HCT116 (cell line): Measurements from ENCODE around the gene SSC4D. TPM values are rescaled to one million over a fixed set of nuclear protein-coding genes. Genes with fewer than 3 reads are reported as not detected.

Experiments
- ATAC-seq: fragments of 200-7000 bp; cut with Tn5 transposase; 2 replicates; pipeline ENCODE4 v1.9.1; 2020; ENCODE audit warnings: mild to moderate bottlenecking, moderate library complexity
- BruUV-seq: library from RNA; stranded (reverse); fragments of 400-500 nt; replicated peaks from 2 replicates; lab custom pipeline; 2021; lab: Mats Ljungman, UMichigan
- CTCF ChIA-PET: fragments of 300-600 bp; sonication (Branson Sonifier 250); formaldehyde crosslinking; loops from one replicate; lab custom pipeline; 2021; ENCODE audit warnings: antibody characterized with exemption; lab: Charles Lee
- POLR2A ChIA-PET: fragments of 300-600, 350-600 bp; sonication (Branson Sonifier 250); formaldehyde crosslinking; loops from one replicate; lab custom pipeline; 2021; ENCODE audit warnings: antibody characterized with exemption; lab: Charles Lee
- RAD21 ChIA-PET, 2 experiments: fragments of 300-600 bp; sonication (Branson Sonifier 250); formaldehyde crosslinking; loops; one replicate each; lab custom pipeline; 2023; ENCODE audit warnings: low total read pairs in 2 of 2; ENCODE audit not compliant: uncharacterized antibody in 2 of 2, unreplicated experiment in 2 of 2, low non-redundant PET in 1 of 2; lab: Charles Lee
- DNase-seq: peaks from one replicate; pipeline ENCODE4 v3.0.0-alpha.2; 2010; ENCODE audit warnings: low read depth, low spot score
- H2AFZ ChIP-seq: fragments of 200-600 bp; shearing (Covaris generic), sonication (generic); 2 replicates; pipeline ENCODE4 v1.6.1; 2017; ENCODE audit warnings: low read depth, mixed run types, mixed read lengths, antibody characterized with exemption, low read length; ENCODE audit not compliant: poor library complexity, severe bottlenecking
- H3K27ac ChIP-seq: 2 replicates; pipeline ENCODE4 v1.5.1; 2012; ENCODE audit warnings: low read depth, low read length
- H3K27me3 ChIP-seq: fragments of 200-600 bp; sonication (generic); 2 replicates; pipeline ENCODE4 v1.6.1; 2016; ENCODE audit warnings: mixed run types, low read length, mixed read lengths; ENCODE audit not compliant: insufficient read depth
- H3K36me3 ChIP-seq, 2 experiments: fragments of 200-500 bp in 1 of 2; fragments of 200-600 bp in 1 of 2; sonication (Bioruptor generic) in 1 of 2; sonication (generic) in 1 of 2; 2 replicates each; pipeline versions ENCODE4 v1.5.1 to v1.6.1; 2014 to 2016; ENCODE audit warnings: low read length in 2 of 2, inconsistent platforms in 1 of 2, mixed read lengths in 1 of 2, mixed run types in 1 of 2; ENCODE audit not compliant: insufficient read depth in 2 of 2, control insufficient read depth in 1 of 2
- H3K4me1 ChIP-seq, 2 experiments: fragments of 200-600 bp in 1 of 2; sonication (generic) in 1 of 2; 2 replicates each; pipeline versions ENCODE4 v1.5.1 to v1.6.1; 2012 to 2017; ENCODE audit warnings: low read length in 2 of 2, inconsistent platforms in 1 of 2, mild to moderate bottlenecking in 1 of 2, mixed read lengths in 1 of 2, mixed run types in 1 of 2, moderate library complexity in 1 of 2; ENCODE audit not compliant: insufficient read depth in 2 of 2, control insufficient read depth in 1 of 2
- H3K4me2 ChIP-seq: fragments of 200-600 bp; sonication (generic); 2 replicates; pipeline ENCODE4 v1.6.1; 2017; ENCODE audit warnings: mixed run types, low read length, mixed read lengths
- H3K4me3 ChIP-seq, 2 experiments: fragments of 200-600 bp in 1 of 2; sonication (generic) in 1 of 2; replicated peaks in 1 of 2; 2 replicates each; pipeline ENCODE4 v1.5.1; 2011 to 2016; ENCODE audit warnings: low read length in 2 of 2, control low read depth in 1 of 2, low read depth in 1 of 2, mild to moderate bottlenecking in 1 of 2, mixed read lengths in 1 of 2, mixed run types in 1 of 2
- H3K79me2 ChIP-seq: fragments of 200-600 bp; sonication (generic); 2 replicates; pipeline ENCODE4 v1.6.1; 2017; ENCODE audit warnings: mild to moderate bottlenecking, mixed run types, low read length, moderate library complexity, mixed read lengths; ENCODE audit not compliant: insufficient read depth
- H3K9ac ChIP-seq: fragments of 200-600 bp; sonication (generic); 2 replicates; pipeline ENCODE4 v1.6.1; 2016; ENCODE audit warnings: low read length, mixed read lengths
- H3K9me2 ChIP-seq: fragments of 200-600 bp; sonication (generic), shearing (Covaris generic); 2 replicates; pipeline ENCODE4 v1.6.1; 2017; ENCODE audit warnings: mixed run types, mild to moderate bottlenecking, moderate library complexity; ENCODE audit not compliant: insufficient read depth
- H3K9me3 ChIP-seq, 2 experiments: fragments of 200-500 bp in 1 of 2; fragments of 200-600 bp in 1 of 2; sonication (Bioruptor generic) in 1 of 2; sonication (generic) in 1 of 2; 2 replicates each; pipeline ENCODE4 v1.6.1; 2014 to 2017; ENCODE audit warnings: low read length in 2 of 2, mixed read lengths in 2 of 2, inconsistent platforms in 1 of 2, low read depth in 1 of 2, mild to moderate bottlenecking in 1 of 2, mixed run types in 1 of 2, moderate library complexity in 1 of 2; ENCODE audit not compliant: control insufficient read depth in 1 of 2, insufficient read depth in 1 of 2
- H4K20me1 ChIP-seq: fragments of 200-600 bp; sonication (generic), shearing (Covaris generic); 2 replicates; pipeline ENCODE4 v1.6.1; 2017; ENCODE audit warnings: mixed run types, mild to moderate bottlenecking, moderate library complexity; ENCODE audit not compliant: insufficient read depth
- ATF3 ChIP-seq: IDR thresholded peaks from 2 replicates; pipeline ENCODE4 v1.6.1; 2012
- EZH2 ChIP-seq: fragments of 200-600 bp; sonication (generic); IDR thresholded peaks from 2 replicates; pipeline ENCODE4 v1.6.1; 2017; ENCODE audit warnings: antibody characterized with exemption, mixed run types
- POLR2A ChIP-seq: IDR thresholded peaks from 2 replicates; pipeline ENCODE4 v1.7.0; 2011; ENCODE audit warnings: borderline replicate concordance; ENCODE audit not compliant: insufficient read depth, insufficient read length; ENCODE audit errors: extremely low read depth
- POLR2AphosphoS5 ChIP-seq: IDR thresholded peaks from 2 replicates; pipeline ENCODE4 v1.6.1; 2011; ENCODE audit warnings: mild to moderate bottlenecking, low read depth, low read length, moderate library complexity
- SIN3A ChIP-seq: IDR thresholded peaks from 2 replicates; pipeline ENCODE4 v1.6.1; 2012; ENCODE audit warnings: low read depth
- SP1 ChIP-seq: IDR thresholded peaks from 2 replicates; pipeline ENCODE4 v1.6.1; 2012; ENCODE audit warnings: low read depth
- TCF7L2 ChIP-seq: IDR thresholded peaks from 2 replicates; pipeline ENCODE4 v1.7.0; 2011; ENCODE audit warnings: borderline replicate concordance, inconsistent platforms; ENCODE audit not compliant: insufficient read depth, insufficient read length; ENCODE audit errors: extremely low read depth
- ZBTB33 ChIP-seq: IDR thresholded peaks from 2 replicates; pipeline ENCODE4 v1.6.1; 2011; ENCODE audit warnings: mild to moderate bottlenecking, low read length, moderate library complexity; ENCODE audit not compliant: insufficient replicate concordance; ENCODE audit errors: extremely low read depth
- ZFX ChIP-seq: fragments of 450-650 bp; IDR thresholded peaks from 2 replicates; pipeline ENCODE4 v1.6.1; 2017
- intact Hi-C: fragments of 100-400 bp; cut with micrococcal nuclease; formaldehyde crosslinking; loops from 2 replicates; pipeline ENCODE4 v1.10.0; 2022
- total RNA-seq: library from RNA; stranded (reverse); gene quantifications from one replicate; pipeline ENCODE4 v1.2.1, GENCODE V29; 2021; ENCODE audit not compliant: unreplicated experiment

Gene SSC4D
- total RNA-seq, 1 experiment from 2014 or later, result 1.1 TPM

GRCh38 chr7:76358481-76359110, 50.9 kb downstream of the SSC4D start, which contains the start of gene YWHAG:
TSS of gene YWHAG (minus strand) at chr7:76358991. CDS start at chr7:76358808, 183 bp downstream.
- Histone ChIP-seq H3K36me3 (peaks cover 11 to 42% of the 10 kb centered on the region in 2 experiments), H3K4me1 (peaks cover 23 to 47% of the 10 kb centered on the region in 2 experiments), H3K4me2 (peak within 1 kb of the TSS; percentile 85), H3K4me3 (peak within 1 kb of the TSS; percentile 78 to 98), H4K20me1 (peaks cover 41% of the 10 kb centered on the region; the same call in 1 of the 2 replicates), H3K27me3 (no peaks in the 10 kb centered on the region)
- DNase-seq, result peak; percentile 59
- ChIA-PET RAD21 (no interaction called here), CTCF (interaction anchor here (0.9 to 2.2 kb wide), 4 partner anchors 18 to 49 kb away, joined by 3 to 6 read pairs (median 4); no protein-coding TSS in a partner anchor), POLR2A (interaction anchor here (0.6 to 2.1 kb wide), 7 partner anchors 13 to 98 kb away, joined by 3 to 8 read pairs (median 4); no protein-coding TSS in a partner anchor)
- intact Hi-C loops, result no loop called here
- TF ChIP-seq ZFX, result peak; percentile 70; the same call in 1 of the 2 replicates
- TF ChIP-seq SP1, result no peak
- TF ChIP-seq TCF7L2, result no peak
- no peak for TF ChIP-seq ATF3
- TF ChIP-seq POLR2AphosphoS5, result peak; percentile 99
- peak; percentile 97 for TF ChIP-seq POLR2A
- TF ChIP-seq SIN3A, result no peak
- TF ChIP-seq ZBTB33, result peak; percentile 26
- TF ChIP-seq EZH2, result no peak
- TF ChIP-seq, all 23 proteins: peak for 4
- no TSS peak for BruUV-seq
- H3K27ac ChIP-seq, result peak within 1 kb of the TSS; percentile 84
- H3K9me3 ChIP-seq, result no peaks in the 10 kb centered on the region
- H3K79me2 ChIP-seq, result peaks cover 52% of the 10 kb centered on the region
- peak within 1 kb of the TSS; percentile 99 for H3K9ac ChIP-seq
- peak; percentile 73 for ATAC-seq
- no peaks in the 10 kb centered on the region for H3K9me2 ChIP-seq
- peak within 1 kb of the TSS; percentile 58 for H2AFZ ChIP-seq
